Mammary epithelial cell (primary cell): ENCODE results near the gene ELOVL4.
A peak's percentile ranks its signal among the peaks of the same experiment; 100 is the strongest.

Experiments
- EZH2 ChIP-seq: IDR thresholded peaks from 2 replicates; pipeline ENCODE4 v1.6.1; 2012; ENCODE audit warnings: low read length, inconsistent platforms, borderline replicate concordance
- TF ChIP-seq, protein P1 (sequence below), 2 donors: IDR thresholded peaks in 1 of 2; conservative IDR thresholded peaks in 1 of 2; 2 replicates each; pipeline ENCODE4 v1.5.1; 2011 to 2012; ENCODE audit warnings: inconsistent platforms in 2 of 2, low read length in 2 of 2, mild to moderate bottlenecking in 2 of 2, control low read depth in 1 of 2, low read depth in 1 of 2; ENCODE audit not compliant: insufficient read depth in 1 of 2; ENCODE audit errors: extremely low read depth in 1 of 2

DNA sequence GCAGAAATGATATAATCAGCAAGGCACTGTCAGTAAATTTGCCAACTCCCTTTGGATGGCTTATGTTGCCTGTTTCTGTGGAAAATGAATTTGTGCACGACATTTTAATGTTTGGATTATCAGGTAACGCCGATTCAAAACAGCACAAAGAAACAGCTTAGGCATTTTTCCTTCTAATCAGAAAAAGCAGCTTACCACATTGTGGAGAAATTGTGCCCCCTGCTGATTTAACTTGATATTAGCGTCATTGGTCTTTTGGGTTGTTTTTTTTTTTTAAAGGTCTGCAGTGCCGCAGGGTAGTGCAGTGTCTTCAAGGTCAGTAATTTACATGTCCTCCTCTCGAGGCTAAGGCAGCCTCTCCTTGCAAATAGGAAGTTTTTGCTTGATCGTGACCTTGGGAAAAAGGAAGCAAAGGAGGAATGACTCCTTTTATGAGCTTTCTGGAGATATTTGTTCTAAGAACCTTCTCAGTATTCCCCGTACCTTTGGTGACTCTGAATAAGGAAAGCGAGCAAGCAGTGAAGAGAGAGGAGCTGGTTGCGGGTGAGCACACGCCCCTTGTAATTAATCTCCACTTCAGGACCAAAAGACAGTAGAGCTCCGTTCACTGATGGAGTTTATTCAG, 79.1 kb downstream of the ELOVL4 start:
- TF ChIP-seq, protein P1, sequence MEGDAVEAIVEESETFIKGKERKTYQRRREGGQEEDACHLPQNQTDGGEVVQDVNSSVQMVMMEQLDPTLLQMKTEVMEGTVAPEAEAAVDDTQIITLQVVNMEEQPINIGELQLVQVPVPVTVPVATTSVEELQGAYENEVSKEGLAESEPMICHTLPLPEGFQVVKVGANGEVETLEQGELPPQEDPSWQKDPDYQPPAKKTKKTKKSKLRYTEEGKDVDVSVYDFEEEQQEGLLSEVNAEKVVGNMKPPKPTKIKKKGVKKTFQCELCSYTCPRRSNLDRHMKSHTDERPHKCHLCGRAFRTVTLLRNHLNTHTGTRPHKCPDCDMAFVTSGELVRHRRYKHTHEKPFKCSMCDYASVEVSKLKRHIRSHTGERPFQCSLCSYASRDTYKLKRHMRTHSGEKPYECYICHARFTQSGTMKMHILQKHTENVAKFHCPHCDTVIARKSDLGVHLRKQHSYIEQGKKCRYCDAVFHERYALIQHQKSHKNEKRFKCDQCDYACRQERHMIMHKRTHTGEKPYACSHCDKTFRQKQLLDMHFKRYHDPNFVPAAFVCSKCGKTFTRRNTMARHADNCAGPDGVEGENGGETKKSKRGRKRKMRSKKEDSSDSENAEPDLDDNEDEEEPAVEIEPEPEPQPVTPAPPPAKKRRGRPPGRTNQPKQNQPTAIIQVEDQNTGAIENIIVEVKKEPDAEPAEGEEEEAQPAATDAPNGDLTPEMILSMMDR (conservative IDR thresholded peaks at IDR 0.05 in 1 of 2, IDR thresholded peaks at IDR 0.05 in 1 of 2; ENCODE audit: extremely low read depth in 1 of 2, insufficient read depth in 1 of 2, low read depth in 1 of 2, low read length in 2 of 2): peak; percentile 56 to 67
- TF ChIP-seq EZH2: no peak
